ENCODE results near the gene ZDHHC16. TPM values are rescaled to one million over a fixed set of nuclear protein-coding genes. Genes with fewer than 3 reads are reported as not detected.
A peak's percentile ranks its signal among the peaks of the same experiment; 100 is the strongest.
"Not testable (repeated sequence)": the region's sequence is repeated elsewhere in the genome, so short reads cannot be mapped to it uniquely, and the experiment has no call there.

Gene ZDHHC16
- total RNA-seq (2014; rRNA removed; shearing (Covaris generic)) = 70.6 and 82.0 TPM in 2 replicates
- polyA plus RNA-seq (2015; cell fraction: cytosol; rRNA removed) = 48.4 and 52.3 TPM in 2 replicates
- polyA plus RNA-seq (2015; cell fraction: nucleus; rRNA removed) = 35.6 and 37.4 TPM in 2 replicates

- peak; percentile 94 for DNase-seq (ENCODE audit: low read depth)
Observed at GRCh38 chr10:97445722-97446639, at the start of gene ZDHHC16, which contains the start of gene EXOSC1. ZDHHC16 (plus strand) TSS chr10:97446175; CDS start chr10:97451676, 5,501 bp downstream. EXOSC1 (minus strand) TSS chr10:97446006; CDS start chr10:97445985, 21 bp downstream.

DNA sequence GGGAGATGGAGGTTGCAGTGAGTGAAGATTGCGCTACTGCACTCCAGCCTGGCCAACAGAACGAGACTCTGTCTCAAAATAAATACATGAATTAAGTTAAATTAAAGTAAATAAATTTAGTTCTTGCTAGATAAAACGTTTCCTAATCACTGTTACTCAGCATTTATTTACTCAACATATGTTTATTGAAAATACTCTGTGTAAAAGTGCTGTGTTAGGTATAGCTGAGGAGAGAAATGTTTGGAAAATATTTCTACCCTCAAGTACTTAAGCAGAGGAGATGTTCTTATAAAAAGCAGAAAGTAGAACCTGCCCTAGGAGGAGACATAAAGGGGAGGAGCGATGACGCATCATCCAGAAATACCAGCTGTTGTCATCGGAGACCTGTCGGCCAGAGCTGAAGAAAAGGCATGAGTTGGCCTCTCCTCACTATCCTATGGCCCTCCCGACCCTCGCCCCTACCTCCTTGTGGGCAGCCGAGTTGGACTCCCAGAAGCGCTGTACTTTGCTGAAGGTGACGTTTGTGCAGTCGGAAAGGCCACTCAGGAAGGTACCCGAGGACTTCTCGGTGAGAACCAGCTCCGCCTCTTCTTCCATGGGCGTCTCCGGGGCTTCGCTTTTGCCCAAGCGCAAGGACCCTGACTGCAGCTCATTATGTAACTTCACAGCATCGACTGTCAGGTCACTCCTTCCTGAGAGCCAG lies 46.0 kb upstream of the ZDHHC16 start:
- peak; percentile 86 for DNase-seq (ENCODE audit: low read depth)

DNA sequence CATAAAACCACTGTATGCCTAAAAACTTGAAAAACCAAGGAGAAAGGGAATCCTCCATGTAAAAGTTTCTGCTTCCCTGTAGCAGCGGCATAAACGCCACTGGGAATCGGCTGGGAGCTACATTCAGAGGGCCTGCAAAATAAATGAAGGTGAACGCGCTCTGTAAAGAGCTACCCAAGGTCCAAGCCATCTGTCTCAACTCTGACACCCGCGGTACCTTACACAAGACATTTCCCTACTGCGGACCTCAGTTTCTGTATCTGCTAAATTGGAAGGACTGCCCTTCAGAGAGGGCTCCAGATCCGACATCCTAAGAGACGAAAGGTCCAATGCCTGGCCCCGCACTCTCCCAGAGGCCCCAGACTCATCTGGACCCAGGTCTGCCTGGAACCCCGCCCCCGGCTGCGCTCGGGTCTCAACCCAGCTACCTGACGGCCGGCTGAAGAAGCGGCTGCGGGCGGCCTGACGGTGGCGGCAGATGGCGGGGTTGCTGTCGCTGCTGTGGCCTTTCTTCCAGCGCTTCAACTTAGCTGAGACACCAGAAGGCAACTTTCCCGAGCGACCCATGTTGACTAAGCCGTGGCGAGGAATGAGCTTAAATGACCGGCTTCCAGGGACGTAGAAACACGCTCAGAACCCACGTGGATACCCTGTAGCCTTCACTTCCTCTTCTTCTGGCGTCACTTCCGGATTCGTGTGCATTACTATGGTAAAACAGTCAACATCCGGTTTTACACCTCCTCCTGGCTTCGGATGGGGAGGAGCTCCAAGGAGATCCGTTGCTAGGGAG lies 45.1 kb upstream of the ZDHHC16 start, which contains the start of gene RRP12:
Gene RRP12 (minus strand): TSS at position 676 of the 790 bp plus-strand sequence. CDS start 109 bp downstream, at position 567.
- DNase-seq (ENCODE audit: low read depth) = peak; percentile 97

GRCh38 chr10:97401455-97401919 lies 44.5 kb upstream of the ZDHHC16 start:
- no peak for DNase-seq (ENCODE audit: low read depth)

GRCh38 chr10:97404044-97404443 lies 41.9 kb upstream of the ZDHHC16 start:
- DNase-seq (ENCODE audit: low read depth) = no peak

DNA sequence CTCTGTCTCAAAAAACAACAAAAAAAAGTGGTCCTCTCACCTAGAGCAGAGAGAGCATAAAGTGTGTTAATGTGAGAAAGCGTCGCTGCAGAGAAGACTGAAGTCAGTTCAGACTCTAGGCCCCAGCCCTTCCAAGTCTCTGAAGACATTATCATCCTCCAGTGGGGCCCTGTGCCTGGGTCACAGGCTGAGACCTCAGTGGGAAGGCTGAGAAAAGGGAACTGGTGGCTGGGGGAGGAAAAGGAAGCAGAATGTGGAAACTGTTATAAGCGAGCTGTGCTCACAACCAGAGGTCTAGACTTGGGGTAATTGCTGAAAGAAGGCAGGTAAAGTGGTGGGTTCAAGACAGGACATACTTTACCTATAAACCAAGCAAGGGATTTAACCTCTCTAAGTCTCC lies 39.9 kb upstream of the ZDHHC16 start:
- DNase-seq (ENCODE audit: low read depth) = no peak

GRCh38 chr10:97406483-97406882 lies 39.5 kb upstream of the ZDHHC16 start:
- not testable (repeated sequence) for DNase-seq (ENCODE audit: low read depth)

GRCh38 chr10:97407211-97407951 lies 38.6 kb upstream of the ZDHHC16 start:
- DNase-seq (ENCODE audit: low read depth) = peak; percentile 83

GRCh38 chr10:97407952-97408248 lies 38.1 kb upstream of the ZDHHC16 start:
- no peak for DNase-seq (ENCODE audit: low read depth)

GRCh38 chr10:97408496-97408992 lies 37.4 kb upstream of the ZDHHC16 start:
- no peak for DNase-seq (ENCODE audit: low read depth)

DNA sequence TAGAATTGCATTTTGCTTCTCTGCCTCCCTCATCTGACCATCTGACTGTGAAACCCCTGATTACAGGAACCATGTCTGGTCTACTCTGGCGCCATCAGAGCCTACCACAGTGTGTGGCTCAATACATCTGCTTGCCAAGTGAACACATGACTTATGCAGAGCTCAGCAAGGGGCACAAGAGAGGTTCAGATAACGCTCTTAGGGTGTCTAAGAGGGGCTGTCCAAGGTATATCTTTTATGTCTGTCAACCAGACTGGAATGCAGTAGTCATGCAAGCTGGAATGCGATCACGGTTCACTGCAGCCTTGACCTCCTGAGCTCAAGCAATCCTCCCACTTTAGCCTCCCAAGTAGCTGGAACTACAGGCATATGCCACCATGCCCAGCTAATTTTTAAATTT lies 34.6 kb upstream of the ZDHHC16 start:
- peak; percentile 70 for DNase-seq (ENCODE audit: low read depth)

- peak; percentile 48 for DNase-seq (ENCODE audit: low read depth)
Observed at GRCh38 chr10:97412891-97413304, 33.1 kb upstream of the ZDHHC16 start.

GRCh38 chr10:97416565-97416964 lies 29.4 kb upstream of the ZDHHC16 start:
- DNase-seq (ENCODE audit: low read depth) = no peak

GRCh38 chr10:97423757-97424098 lies 22.2 kb upstream of the ZDHHC16 start:
- not testable (repeated sequence) for DNase-seq (ENCODE audit: low read depth)

DNA sequence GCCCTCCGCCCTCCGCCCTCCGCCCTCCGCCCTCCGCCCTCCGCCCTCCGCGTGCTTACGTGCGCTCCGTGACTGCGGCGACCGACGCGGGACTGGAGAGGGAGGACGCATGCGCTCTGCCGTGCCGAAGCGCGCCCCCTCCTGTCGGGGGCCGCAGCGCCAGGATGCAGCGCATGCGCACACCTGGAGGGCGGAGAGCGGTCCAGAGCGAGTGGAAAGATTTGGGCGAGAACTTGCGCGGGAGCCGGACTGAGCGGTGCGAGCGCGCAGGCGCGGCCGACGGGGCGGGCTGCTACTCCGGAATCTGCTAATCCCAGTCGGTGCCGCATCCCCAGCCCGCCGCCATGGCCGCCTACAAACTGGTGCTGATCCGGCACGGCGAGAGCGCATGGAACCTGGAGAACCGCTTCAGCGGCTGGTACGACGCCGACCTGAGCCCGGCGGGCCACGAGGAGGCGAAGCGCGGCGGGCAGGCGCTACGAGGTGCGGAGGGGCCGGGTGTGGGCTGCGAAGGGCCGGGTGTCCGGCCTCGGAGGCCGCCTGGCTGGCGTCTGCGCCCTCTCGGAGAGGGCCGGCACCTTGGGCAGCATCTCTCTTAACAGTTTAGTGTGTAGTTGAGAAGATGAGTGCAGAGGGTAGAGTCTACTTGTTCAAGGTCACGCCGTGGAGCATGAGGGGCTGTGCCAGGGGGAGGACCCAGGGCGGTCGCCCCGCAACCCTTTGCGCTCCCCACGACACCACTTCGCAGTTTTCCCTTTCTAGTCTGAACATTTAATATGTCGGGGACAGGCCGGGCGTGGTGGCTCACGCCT lies 19.8 kb upstream of the ZDHHC16 start, which contains the start of gene PGAM1:
Gene PGAM1 (plus strand): TSS at position 228 of the 812 bp plus-strand sequence. CDS start 117 bp downstream, at position 345.
- DNase-seq (ENCODE audit: low read depth) = peak; percentile 97

DNA sequence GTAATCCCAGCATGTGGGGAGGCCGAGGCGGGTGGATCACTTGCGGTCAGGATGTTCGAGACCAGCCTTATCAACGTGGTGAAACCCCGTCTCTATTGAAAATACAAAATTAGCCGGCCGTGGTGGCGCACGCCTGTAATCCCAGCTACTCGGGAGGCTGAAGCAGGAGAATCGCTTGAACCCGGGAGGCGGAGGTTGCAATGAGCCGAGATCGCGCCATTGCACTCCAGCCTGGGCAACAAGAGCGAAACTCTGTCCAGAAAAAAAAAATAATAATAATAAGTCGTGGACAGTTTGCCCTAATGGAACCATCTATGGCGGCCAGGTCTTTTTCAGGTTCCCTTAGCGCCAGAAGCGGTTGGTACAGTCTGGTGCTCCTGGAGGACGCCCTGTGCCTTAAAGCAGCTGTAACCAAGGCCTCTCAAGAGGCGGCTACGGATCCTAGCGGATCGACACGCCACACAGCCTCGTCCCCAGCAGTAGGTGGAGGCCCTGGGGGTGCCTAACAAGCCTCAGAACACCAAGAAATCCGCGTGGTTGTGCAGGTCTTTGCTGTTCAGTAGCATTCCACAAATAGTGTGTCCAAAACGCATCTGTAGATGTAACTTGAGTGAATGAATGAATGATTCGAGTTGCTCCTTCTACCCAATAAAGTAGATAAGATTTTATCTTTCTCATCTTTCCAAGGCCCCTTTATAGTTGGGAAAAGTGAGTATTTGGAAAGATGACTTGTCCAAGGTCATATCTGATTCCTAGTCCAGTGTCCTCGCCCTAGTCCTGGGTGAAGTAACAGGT lies 19.0 kb upstream of the ZDHHC16 start:
- DNase-seq (ENCODE audit: low read depth) = no peak

DNA sequence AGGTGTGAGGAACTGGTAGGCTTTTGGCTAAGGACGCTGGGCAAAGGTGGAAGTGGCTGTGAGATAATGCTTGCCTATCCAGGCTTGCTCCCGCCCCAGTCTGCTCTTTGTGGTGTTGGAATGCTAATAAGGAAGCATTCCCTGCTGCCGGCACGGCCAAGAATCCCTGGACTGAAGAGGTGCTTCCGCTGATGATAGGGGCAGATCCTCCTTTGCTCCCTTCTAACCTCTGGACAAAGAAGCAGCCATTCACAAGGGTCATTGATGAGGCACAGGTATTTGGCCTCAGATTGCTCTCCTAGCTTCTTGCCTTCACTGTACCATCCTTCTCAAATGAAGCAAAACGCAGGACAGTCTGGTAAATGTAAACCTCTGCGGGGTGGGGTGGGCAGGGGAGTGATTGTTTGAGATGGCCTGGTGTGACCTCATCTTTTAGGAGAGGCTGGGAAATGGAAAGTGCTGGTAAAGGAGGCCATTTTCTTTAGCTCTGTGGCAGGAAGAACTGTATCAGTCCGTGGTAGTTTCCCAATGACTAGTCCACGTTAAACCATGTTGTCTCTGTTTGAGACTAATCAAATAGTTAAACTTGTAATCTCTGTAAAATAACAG lies 18.3 kb upstream of the ZDHHC16 start:
- DNase-seq (ENCODE audit: low read depth) = peak; percentile 28

GRCh38 chr10:97428572-97428981 lies 17.4 kb upstream of the ZDHHC16 start:
- no peak for DNase-seq (ENCODE audit: low read depth)
